Measurements from ENCODE around the gene HLA-B. TPM values are rescaled to one million over a fixed set of nuclear protein-coding genes. Genes with fewer than 3 reads are reported as not detected.

The HLA-B gene
- total RNA-seq, 1 donor from 2014 or later, result 216 TPM

- peaks cover 15% of the 10 kb centered on the region for H3K36me3 Mint-ChIP-seq (ENCODE audit: low read depth)
- DNase-seq (ENCODE audit: low spot score), result no peak
- no peaks in the 10 kb centered on the region for H3K9me3 Mint-ChIP-seq (ENCODE audit: low read depth)
- no peak overlapping the region for H3K27ac Mint-ChIP-seq (ENCODE audit: unreplicated experiment)
- peaks cover 15% of the 10 kb centered on the region for H3K4me1 Mint-ChIP-seq (ENCODE audit: low read depth)
- no peak overlapping the region for H3K4me3 Mint-ChIP-seq (ENCODE audit: unreplicated experiment)
- TF ChIP-seq, protein P1, sequence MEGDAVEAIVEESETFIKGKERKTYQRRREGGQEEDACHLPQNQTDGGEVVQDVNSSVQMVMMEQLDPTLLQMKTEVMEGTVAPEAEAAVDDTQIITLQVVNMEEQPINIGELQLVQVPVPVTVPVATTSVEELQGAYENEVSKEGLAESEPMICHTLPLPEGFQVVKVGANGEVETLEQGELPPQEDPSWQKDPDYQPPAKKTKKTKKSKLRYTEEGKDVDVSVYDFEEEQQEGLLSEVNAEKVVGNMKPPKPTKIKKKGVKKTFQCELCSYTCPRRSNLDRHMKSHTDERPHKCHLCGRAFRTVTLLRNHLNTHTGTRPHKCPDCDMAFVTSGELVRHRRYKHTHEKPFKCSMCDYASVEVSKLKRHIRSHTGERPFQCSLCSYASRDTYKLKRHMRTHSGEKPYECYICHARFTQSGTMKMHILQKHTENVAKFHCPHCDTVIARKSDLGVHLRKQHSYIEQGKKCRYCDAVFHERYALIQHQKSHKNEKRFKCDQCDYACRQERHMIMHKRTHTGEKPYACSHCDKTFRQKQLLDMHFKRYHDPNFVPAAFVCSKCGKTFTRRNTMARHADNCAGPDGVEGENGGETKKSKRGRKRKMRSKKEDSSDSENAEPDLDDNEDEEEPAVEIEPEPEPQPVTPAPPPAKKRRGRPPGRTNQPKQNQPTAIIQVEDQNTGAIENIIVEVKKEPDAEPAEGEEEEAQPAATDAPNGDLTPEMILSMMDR (IDR thresholded peaks at IDR 0.05), result no peak
- H3K27me3 Mint-ChIP-seq (ENCODE audit: low read depth), result peaks cover 51% of the 10 kb centered on the region
Observed at GRCh38 chr6:31354864-31355582, 2.0 kb downstream of the HLA-B start.

- Mint-ChIP-seq H3K4me1 (ENCODE audit: low read depth) (peaks cover 11% of the 10 kb centered on the region), H3K27ac (ENCODE audit: unreplicated experiment) (no peak overlapping the region), H3K36me3 (ENCODE audit: low read depth) (peaks cover 15% of the 10 kb centered on the region), H3K9me3 (ENCODE audit: low read depth) (no peaks in the 10 kb centered on the region), H3K4me3 (ENCODE audit: unreplicated experiment) (no peak overlapping the region), H3K27me3 (ENCODE audit: low read depth) (peaks cover 56% of the 10 kb centered on the region)
- DNase-seq (ENCODE audit: low spot score), result no peak
- TF ChIP-seq, protein P1 (IDR thresholded peaks at IDR 0.05), result no peak
Observed at GRCh38 chr6:31354158-31354863, 2.7 kb downstream of the HLA-B start.

- Mint-ChIP-seq H3K4me3 (ENCODE audit: unreplicated experiment) (no peak overlapping the region), H3K4me1 (ENCODE audit: low read depth) (peaks cover 9% of the 10 kb centered on the region), H3K27ac (ENCODE audit: unreplicated experiment) (no peak overlapping the region), H3K9me3 (ENCODE audit: low read depth) (no peaks in the 10 kb centered on the region), H3K36me3 (ENCODE audit: low read depth) (peaks cover 15% of the 10 kb centered on the region), H3K27me3 (ENCODE audit: low read depth) (peaks cover 57% of the 10 kb centered on the region)
- TF ChIP-seq, protein P1 (IDR thresholded peaks at IDR 0.05), result no peak
- no peak for DNase-seq (ENCODE audit: low spot score)
Observed at GRCh38 chr6:31353384-31353945, 3.5 kb downstream of the HLA-B start.

DNA sequence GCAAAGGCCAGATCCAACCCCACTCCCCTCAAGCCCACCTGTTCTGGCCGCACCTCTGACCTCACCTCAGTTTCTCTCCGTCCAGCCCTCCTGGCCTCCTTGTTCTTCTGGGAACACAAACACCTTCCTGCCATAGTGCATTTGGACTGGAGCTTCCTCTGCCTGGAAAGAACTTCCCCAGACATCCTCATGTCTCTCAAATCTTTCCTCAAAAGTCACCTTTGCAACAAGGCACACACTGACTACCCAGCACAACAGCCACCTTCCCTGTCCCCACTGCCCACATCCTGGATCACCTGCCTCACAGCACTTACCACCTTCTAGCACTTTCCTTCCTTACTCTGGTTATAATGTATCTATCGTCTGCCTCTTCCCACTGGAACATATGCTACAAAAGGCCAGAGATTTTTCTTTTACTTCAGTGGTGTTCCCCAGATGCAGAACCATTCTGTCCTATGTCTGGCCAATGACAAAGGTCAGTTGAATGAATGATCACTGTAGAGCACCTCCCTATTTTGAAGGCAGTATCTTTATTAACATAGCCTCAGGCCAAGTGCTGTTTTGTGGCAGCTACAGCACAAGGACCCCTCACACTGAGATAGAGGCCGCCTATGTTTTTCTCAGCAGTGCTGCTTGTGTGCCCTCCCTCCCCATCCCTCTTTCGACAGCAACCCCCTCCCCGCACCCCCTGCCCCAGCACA lies 4.1 kb downstream of the HLA-B start:
- TF ChIP-seq, protein P1 (IDR thresholded peaks at IDR 0.05), result no peak
- no peak for DNase-seq (ENCODE audit: low spot score)
- peaks cover 9% of the 10 kb centered on the region for H3K4me1 Mint-ChIP-seq (ENCODE audit: low read depth)
- no peak overlapping the region for H3K4me3 Mint-ChIP-seq (ENCODE audit: unreplicated experiment)
- H3K9me3 Mint-ChIP-seq (ENCODE audit: low read depth), result no peaks in the 10 kb centered on the region
- peaks cover 57% of the 10 kb centered on the region for H3K27me3 Mint-ChIP-seq (ENCODE audit: low read depth)
- peaks cover 15% of the 10 kb centered on the region for H3K36me3 Mint-ChIP-seq (ENCODE audit: low read depth)
- H3K27ac Mint-ChIP-seq (ENCODE audit: unreplicated experiment), result no peak overlapping the region

- DNase-seq (ENCODE audit: low spot score), result no peak
- Mint-ChIP-seq H3K36me3 (ENCODE audit: low read depth) (peaks cover 15% of the 10 kb centered on the region), H3K4me1 (ENCODE audit: low read depth) (peaks cover 6% of the 10 kb centered on the region), H3K27ac (ENCODE audit: unreplicated experiment) (no peak overlapping the region), H3K4me3 (ENCODE audit: unreplicated experiment) (no peak overlapping the region), H3K9me3 (ENCODE audit: low read depth) (no peaks in the 10 kb centered on the region), H3K27me3 (ENCODE audit: low read depth) (peaks cover 57% of the 10 kb centered on the region)
- TF ChIP-seq, protein P1 (IDR thresholded peaks at IDR 0.05), result no peak
Observed at GRCh38 chr6:31352310-31352682, 4.7 kb downstream of the HLA-B start.
